Right atrium auricular region (tissue), 2 donors: ENCODE data around the gene SF3A1. TPM values are rescaled to one million over a fixed set of nuclear protein-coding genes. Genes with fewer than 3 reads are reported as not detected.

Experiments
- DNase-seq: peaks from one replicate; pipeline ENCODE4 v3.0.0-alpha.2; 2019; ENCODE audit warnings: low spot score
- H3K27ac ChIP-seq, 2 donors: fragments of 200-600 bp; sonication (generic); 1 replicate in 1 of 2; 2 replicates in 1 of 2; pipeline ENCODE4 v1.5.1; 2016 to 2019
- H3K27me3 ChIP-seq, 2 donors: fragments of 200-600 bp; sonication (generic); one replicate each; pipeline versions ENCODE4 v1.5.1 to v1.6.0; 2017 to 2019
- H3K36me3 ChIP-seq: fragments of 200-600 bp; sonication (generic); one replicate; pipeline ENCODE4 v1.5.1; 2016
- H3K4me1 ChIP-seq, 2 donors: fragments of 200-600 bp; sonication (generic); one replicate each; pipeline versions ENCODE4 v1.5.1 to v1.6.0; 2017 to 2019
- H3K4me3 ChIP-seq, 2 donors: fragments of 200-600 bp; sonication (generic); 1 replicate in 1 of 2; 2 replicates in 1 of 2; pipeline ENCODE4 v1.5.1; 2017 to 2019; ENCODE audit warnings: mild to moderate bottlenecking in 1 of 2, moderate library complexity in 1 of 2
- H3K9me3 ChIP-seq, 2 donors: fragments of 200-600 bp; sonication (generic); one replicate each; pipeline ENCODE4 v1.5.1; 2019
- total RNA-seq, 2 donors: library from RNA; depleted of rRNA; stranded (reverse); fragments of >200 nt; gene quantifications; one replicate each; pipeline ENCODE4 v1.1.0, GENCODE V29; 2016
- TF ChIP-seq, protein P1 (sequence below), 2 donors: fragments of 200-600 bp; sonication (generic); IDR thresholded peaks; one replicate each; pipeline ENCODE4 v1.5.1; 2019; ENCODE audit warnings: antibody characterized with exemption in 2 of 2

SF3A1 gene
- total RNA-seq, 2 donors from 2014 or later = 52.3 to 81.1 TPM

DNA sequence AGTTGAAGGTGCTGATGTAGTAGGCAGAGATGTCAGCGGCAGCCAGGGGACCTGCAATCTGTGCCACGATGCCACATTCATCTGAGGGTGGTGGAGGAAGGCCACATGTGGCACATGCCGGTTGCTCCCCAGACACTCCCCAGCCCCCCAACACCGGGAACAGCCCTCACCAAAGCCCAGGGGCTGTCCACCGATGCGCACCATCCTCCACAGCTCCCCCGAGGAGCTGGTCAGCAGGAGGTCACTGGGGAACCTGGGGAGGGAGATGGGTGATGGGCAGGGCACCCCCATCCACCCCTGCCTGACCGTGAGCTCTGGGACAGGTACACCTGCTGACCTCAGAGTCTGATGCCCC is 70.9 kb downstream of the SF3A1 start:
- Histone ChIP-seq H3K4me3 (no peak overlapping the region), H3K27ac (no peak overlapping the region), H3K36me3 (no peaks in the 10 kb centered on the region), H3K4me1 (peaks cover 0 to 31% of the 10 kb centered on the region in 2 donors), H3K9me3 (no peaks in the 10 kb centered on the region), H3K27me3 (no peaks in the 10 kb centered on the region)
- DNase-seq = no peak
- TF ChIP-seq, protein P1, sequence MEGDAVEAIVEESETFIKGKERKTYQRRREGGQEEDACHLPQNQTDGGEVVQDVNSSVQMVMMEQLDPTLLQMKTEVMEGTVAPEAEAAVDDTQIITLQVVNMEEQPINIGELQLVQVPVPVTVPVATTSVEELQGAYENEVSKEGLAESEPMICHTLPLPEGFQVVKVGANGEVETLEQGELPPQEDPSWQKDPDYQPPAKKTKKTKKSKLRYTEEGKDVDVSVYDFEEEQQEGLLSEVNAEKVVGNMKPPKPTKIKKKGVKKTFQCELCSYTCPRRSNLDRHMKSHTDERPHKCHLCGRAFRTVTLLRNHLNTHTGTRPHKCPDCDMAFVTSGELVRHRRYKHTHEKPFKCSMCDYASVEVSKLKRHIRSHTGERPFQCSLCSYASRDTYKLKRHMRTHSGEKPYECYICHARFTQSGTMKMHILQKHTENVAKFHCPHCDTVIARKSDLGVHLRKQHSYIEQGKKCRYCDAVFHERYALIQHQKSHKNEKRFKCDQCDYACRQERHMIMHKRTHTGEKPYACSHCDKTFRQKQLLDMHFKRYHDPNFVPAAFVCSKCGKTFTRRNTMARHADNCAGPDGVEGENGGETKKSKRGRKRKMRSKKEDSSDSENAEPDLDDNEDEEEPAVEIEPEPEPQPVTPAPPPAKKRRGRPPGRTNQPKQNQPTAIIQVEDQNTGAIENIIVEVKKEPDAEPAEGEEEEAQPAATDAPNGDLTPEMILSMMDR (IDR thresholded peaks at IDR 0.05) = no peak

DNA sequence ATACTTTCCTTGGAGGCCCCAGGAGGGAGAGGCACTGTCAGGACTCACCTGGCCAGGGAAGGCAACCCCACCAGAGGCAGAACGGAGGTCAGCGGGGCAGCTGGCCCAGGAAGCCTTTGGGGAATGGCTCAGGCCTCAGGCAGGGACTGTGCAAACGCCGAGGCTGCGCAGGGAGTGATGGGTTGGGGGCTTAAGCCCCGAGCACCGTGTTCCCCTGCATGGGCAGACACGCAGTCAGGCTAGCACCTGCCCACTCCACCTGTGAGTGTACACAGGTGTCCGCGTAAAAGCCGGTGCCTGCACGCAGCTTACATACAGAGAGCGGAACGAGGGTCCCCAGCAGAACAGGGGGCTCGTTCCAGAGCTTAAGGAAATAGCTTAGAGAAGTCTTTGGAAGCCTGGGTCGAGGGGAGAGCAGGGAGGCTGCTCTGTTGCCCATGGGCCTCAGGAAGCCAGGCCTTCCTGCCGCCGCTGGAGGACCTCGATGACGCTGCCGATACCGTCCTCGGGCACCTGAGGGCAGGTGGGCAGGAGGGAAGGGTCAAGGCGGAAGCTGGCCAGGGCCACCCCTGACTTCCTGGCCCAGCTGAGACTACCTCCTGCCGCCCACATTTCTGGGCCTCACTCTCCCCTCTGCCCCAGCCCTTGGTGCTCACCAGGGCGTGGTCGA is 71.4 kb downstream of the SF3A1 start:
- H3K36me3 ChIP-seq = no peaks in the 10 kb centered on the region
- DNase-seq = no peak
- TF ChIP-seq, protein P1 (IDR thresholded peaks at IDR 0.05) = no peak
- H3K9me3 ChIP-seq = no peaks in the 10 kb centered on the region
- H3K4me1 ChIP-seq = peaks cover 0 to 26% of the 10 kb centered on the region in 2 donors
- no peak overlapping the region for H3K4me3 ChIP-seq
- H3K27ac ChIP-seq = no peak overlapping the region
- H3K27me3 ChIP-seq = no peaks in the 10 kb centered on the region

DNA sequence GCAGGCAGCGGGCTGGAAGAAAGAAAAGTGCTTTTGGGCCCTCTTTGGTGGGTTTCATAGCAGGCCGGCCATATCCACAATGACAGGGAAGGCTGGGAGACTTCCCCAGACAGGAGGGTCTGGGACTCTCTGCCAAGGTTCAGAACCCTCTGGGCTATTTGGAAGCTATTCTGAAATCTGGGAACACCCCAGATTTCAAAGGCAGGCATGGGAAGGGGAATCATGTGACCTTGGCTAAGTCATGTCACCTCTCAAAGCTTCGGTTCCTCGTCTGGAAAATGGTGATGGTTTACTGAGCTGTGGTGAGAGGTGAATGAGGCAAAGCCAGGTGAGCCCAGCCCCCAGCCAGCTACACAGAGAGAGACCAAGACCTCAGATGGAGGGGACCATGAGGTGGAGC is 72.0 kb downstream of the SF3A1 start:
- TF ChIP-seq, protein P1 (IDR thresholded peaks at IDR 0.05) = no peak
- H3K4me3 ChIP-seq = no peak overlapping the region
- no peaks in the 10 kb centered on the region for H3K9me3 ChIP-seq
- no peaks in the 10 kb centered on the region for H3K27me3 ChIP-seq
- H3K27ac ChIP-seq = no peak overlapping the region
- H3K4me1 ChIP-seq = peaks cover 0 to 20% of the 10 kb centered on the region in 2 donors
- no peak for DNase-seq
- no peaks in the 10 kb centered on the region for H3K36me3 ChIP-seq

DNA sequence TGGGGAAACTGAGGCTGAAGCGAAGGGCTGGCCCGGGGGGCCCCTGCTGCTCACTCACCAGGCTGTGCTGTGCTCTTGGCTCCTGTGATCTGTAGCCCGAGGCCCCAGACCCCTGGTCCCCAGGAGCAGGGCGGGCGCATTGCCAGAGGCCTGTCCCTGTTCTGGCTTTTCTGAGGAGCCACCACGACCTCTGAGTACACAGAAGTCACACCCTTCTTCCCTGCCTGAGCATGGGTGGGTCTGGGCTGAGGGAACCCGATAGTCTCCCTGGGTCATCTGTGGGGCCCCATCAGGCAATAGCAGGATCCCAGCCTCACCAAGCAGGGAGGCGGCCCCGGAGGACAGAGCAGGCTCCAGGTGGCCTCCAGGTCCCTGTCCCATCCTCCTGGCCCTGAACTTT is 72.5 kb downstream of the SF3A1 start:
- no peaks in the 10 kb centered on the region for H3K9me3 ChIP-seq
- peaks cover 0 to 20% of the 10 kb centered on the region in 2 donors for H3K4me1 ChIP-seq
- no peak for DNase-seq
- no peak overlapping the region for H3K27ac ChIP-seq
- no peak overlapping the region for H3K4me3 ChIP-seq
- TF ChIP-seq, protein P1 (IDR thresholded peaks at IDR 0.05) = no peak
- no peaks in the 10 kb centered on the region for H3K27me3 ChIP-seq
- no peaks in the 10 kb centered on the region for H3K36me3 ChIP-seq

DNA sequence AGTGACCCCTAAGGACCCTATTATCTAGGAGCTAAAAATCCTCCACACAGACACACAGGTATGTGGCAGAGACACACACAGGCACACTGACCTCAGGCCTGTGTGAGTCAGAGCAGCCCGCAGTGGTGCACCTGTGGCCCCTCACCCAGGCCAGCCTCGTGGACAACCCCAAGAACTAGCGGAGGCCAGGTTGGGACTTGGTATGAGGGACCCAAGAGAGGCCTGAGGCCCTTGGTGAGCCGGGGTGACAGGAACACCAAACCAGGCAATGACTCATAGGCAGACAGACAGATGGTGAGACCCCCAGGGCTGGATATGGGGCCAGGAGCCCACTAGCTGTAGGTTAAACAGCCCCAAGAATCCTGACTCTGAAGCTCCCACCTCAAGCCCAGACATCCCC is 73.4 kb downstream of the SF3A1 start:
- no peaks in the 10 kb centered on the region for H3K9me3 ChIP-seq
- no peak overlapping the region for H3K4me3 ChIP-seq
- no peaks in the 10 kb centered on the region for H3K27me3 ChIP-seq
- no peak overlapping the region for H3K27ac ChIP-seq
- TF ChIP-seq, protein P1 (IDR thresholded peaks at IDR 0.05) = no peak
- H3K36me3 ChIP-seq = no peaks in the 10 kb centered on the region
- DNase-seq = no peak
- peaks cover 0 to 13% of the 10 kb centered on the region in 2 donors for H3K4me1 ChIP-seq

DNA sequence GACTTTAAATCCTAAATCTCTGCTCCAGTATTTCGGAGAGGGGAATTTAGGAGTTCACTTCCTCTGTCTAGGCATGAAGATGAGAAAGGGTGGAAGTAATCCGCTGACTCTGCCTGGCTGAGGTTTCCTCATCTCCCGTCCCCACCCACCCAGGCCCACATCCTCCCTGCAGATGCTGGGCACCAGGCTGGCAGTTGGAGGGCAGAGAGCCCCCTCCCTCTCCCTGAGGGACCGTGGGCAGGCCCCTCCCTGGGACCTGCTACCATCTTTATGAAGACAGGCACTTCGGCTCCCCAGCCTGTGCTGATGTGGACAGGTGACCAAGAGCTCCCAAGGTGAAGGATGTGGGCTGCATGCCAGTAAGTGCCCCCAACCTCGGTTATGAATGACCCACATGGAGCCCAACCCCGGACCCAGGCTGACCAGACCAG is 74.1 kb downstream of the SF3A1 start:
- Histone ChIP-seq H3K4me3 (no peak overlapping the region), H3K4me1 (peaks cover 0 to 13% of the 10 kb centered on the region in 2 donors), H3K36me3 (no peaks in the 10 kb centered on the region), H3K9me3 (no peaks in the 10 kb centered on the region), H3K27me3 (no peaks in the 10 kb centered on the region), H3K27ac (no peak overlapping the region)
- no peak for DNase-seq
- TF ChIP-seq, protein P1 (IDR thresholded peaks at IDR 0.05) = no peak
